HG02840 (cell line): ENCODE results near the gene MKS1.

Experiments
- ATAC-seq: cut with Tn5 transposase; IDR thresholded peaks from one replicate; pipeline ENCODE4 v1.9.1; 2021; ENCODE audit warnings: mild to moderate bottlenecking, moderate library complexity, moderate number of reproducible peaks; ENCODE audit not compliant: unreplicated experiment, low FRiP score

The MKS1 gene

DNA sequence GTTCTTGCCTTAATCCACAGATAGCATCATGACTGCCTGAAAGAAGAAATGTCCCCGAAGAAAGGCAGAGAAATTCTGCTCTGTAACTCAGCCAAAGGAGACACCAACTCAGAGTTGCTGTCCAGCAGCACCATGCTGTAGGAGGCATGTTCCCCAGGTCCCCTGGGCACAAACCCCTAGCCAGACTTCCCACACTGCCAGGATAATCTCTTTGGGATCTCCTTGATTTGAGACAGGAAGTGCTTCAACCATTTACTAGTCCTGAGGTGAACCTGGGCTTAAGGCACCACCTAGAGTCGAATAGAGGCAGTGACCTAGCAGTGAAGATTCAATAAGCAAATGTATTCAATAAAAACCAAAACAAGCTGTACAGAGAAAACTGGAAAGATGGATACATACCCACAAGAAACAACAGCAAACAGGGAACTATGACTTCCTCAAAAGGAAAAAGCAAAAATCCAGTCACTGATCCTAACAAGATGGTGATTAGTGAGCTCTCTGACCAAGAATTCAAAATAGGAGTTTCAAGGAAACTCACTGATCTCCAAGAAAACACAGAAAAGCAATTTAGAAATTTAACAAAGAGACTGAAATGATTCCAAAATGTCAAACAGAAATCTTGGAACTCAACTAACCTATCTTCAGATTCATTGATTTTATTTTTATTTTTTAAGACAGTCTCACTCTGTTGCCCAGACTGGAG, 46.5 kb downstream of the MKS1 start:
- ATAC-seq, result no peak

DNA sequence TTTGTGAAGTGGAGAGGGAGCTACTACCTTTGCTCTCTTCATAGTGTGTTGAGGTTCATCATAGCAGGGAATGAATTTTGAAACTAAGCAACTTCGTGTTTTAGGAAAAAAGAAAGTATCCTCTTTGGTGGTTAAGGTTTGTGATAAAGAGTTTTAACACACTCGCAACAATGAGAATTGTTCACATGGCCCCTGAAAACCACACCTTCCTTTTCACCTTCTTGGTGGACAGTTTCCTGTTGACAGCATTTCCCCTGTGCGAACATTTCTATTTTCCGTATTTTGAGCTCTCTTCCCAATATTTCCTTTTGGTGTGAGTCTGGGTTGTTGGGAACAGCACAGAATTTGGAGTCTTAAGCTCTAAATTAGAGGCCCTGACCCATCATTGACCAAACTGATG, 48.4 kb downstream of the MKS1 start:
- no peak for ATAC-seq

DNA sequence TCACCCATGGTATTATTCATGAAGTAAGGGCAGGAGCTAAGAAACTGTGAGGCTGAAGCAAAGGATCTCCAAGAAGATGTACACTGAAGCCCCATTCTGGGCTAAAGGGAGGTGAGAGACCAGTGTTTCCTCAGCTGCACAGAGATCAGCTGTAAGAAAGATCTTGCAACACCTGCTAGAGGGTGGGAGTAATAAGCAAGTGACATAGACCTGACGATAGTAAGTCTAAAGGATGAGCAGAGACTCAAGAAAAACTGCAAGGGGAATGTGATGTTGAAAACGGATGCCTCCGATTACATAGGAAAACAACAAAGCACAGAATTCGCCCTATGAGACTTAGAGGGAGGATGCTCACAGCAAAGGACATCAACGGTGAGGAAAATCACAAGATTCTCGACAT, 52.4 kb downstream of the MKS1 start, which contains the start of gene OR4D2:
TSS of gene OR4D2 (plus strand) at position 301 of the 400 bp plus-strand sequence. CDS start 2,674 bp downstream, outside the sequence.
- ATAC-seq, result no peak

DNA sequence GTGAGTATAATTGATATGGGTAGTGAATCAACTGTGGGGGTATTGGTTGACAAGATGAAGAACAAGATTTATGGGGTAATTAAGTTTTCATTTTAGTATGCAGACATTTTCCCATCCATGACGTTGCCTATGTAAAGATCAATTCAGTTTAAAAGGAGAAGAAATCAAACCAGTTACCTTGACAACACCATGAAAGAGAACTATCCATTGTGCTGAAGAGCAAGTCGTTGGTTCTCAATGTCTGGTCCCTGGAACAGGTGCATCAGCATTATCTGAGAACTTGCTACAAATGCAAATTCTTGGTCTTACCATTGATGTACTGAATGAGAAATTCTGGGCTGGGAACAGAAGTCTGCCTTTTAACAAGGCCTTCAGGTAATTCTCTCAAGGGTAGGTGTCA, 53.1 kb downstream of the MKS1 start:
- no peak for ATAC-seq

DNA sequence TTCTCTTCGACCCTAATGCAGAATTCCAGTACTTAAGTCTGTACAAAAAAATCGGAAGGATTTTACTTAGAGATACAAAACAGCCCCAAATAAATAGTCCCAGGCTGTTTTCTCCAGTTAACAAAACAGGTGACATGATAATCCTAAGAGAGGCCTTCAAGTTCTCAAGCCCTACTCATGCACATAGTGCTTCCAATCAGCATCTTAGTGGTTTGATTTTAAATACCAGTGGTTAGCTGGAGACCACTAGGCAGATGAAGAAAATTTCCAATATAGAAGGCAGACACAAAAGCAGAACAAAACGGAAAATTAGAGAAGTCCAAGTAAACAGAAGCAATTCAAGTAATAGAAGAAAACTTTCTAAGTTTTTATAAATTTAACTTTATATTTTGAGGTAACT, 57.5 kb downstream of the MKS1 start:
- no peak for ATAC-seq

DNA sequence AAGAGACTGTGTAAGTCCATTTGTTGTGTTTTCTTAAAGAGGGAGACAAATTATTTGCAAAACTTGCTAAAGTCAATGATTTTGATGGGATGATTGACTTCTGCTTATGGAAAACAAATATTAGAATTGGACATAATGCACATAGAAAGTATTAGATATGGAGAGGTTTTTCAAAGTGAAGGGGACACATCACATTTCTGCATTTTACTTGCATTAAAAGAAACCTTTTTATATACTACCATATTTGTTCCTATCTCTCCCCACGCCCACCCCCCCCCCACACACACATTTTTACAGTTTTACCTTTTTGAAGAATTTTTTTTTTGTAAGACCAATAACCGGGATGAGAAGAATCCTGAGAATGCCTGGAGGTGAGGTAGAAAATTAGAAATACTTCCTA, 60.9 kb downstream of the MKS1 start:
- no peak for ATAC-seq

DNA sequence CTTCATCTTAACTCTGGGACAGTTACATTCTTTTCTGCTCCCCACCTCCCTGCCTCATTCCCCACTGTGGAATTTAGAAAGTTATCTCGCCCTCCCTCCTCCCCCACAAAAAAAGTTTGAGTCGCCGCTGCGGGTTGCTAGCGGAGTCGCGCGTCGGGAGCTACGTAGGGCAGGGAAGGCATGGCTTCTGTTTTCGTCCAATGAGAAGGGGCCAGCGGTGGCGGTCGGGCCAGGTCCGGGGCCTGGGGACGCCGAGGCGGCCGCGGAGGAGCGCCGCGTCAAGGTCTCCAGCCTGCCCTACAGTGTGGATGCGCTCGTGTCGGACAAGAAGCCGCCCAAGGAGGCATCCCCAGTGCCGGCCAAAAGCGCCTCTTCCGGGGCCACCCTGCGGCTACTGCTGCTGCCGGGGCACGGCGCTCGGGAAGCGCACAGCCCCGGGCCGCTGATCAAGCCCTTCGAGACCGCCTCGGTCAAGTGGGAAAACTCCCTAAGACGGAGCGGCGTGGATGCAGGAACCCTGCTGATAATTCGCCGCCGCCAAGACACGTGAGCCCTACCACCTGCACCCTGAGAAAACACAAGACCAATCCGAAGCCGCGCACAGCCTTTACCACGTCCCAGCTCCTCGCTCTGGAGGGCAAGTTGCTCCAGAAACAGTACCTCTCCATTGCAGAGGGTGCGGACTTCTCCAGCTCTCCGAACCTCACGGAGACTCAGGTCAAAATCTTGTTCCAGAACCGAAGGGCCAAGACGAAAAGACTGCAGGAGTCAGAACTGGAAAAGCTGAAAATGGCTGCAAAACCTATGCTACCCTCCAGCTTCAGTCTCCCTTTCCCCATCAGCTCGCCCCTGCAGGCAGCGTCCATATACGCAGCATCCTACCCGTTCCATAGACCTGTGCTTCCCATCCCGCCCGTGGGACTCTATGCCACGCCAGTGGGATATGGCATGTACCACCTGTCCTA, 61.9 kb downstream of the MKS1 start:
- ATAC-seq, result no peak
